Smooth muscle cell (in vitro differentiated cells): ENCODE results near the gene ORMDL2. TPM values are rescaled to one million over a fixed set of nuclear protein-coding genes. Genes with fewer than 3 reads are reported as not detected.

Experiments used
- DNase-seq: peaks from one replicate; lab custom pipeline; 2025; ENCODE audit not compliant: unreplicated experiment; lab: John Stamatoyannopoulos, UW
- H2AFZ ChIP-seq: fragments of 200-600 bp; sonication (generic); 2 replicates; pipeline ENCODE4 v1.6.0; 2016; ENCODE audit warnings: antibody characterized with exemption, low read depth, mild to moderate bottlenecking
- H3F3A ChIP-seq: fragments of 200-600 bp; sonication (generic); 2 replicates; pipeline ENCODE4 v1.6.0; 2017; ENCODE audit warnings: antibody characterized with exemption, low read depth
- H3K27ac ChIP-seq: fragments of 200-600 bp; sonication (generic); 2 replicates; pipeline ENCODE4 v1.5.1; 2016; ENCODE audit warnings: low read depth, mild to moderate bottlenecking
- H3K27me3 ChIP-seq: fragments of 200-600 bp; sonication (generic); 2 replicates; pipeline ENCODE4 v1.6.1; 2016; ENCODE audit warnings: low read depth, mild to moderate bottlenecking
- H3K36me3 ChIP-seq: fragments of 200-600 bp; sonication (generic); 2 replicates; pipeline ENCODE4 v1.5.1; 2016; ENCODE audit warnings: low read depth
- H3K4me1 ChIP-seq: fragments of 200-600 bp; sonication (generic); 2 replicates; pipeline ENCODE4 v1.5.1; 2016; ENCODE audit warnings: low read depth
- H3K4me2 ChIP-seq: fragments of 200-600 bp; sonication (generic); 2 replicates; pipeline ENCODE4 v1.6.0; 2016; ENCODE audit warnings: mild to moderate bottlenecking
- H3K4me3 ChIP-seq: fragments of 200-600 bp; sonication (generic); 2 replicates; pipeline ENCODE4 v1.5.1; 2016; ENCODE audit warnings: mild to moderate bottlenecking
- H3K79me2 ChIP-seq: fragments of 200-600 bp; sonication (generic); 2 replicates; pipeline ENCODE4 v1.6.0; 2016; ENCODE audit warnings: low read depth, mild to moderate bottlenecking
- H3K9ac ChIP-seq: fragments of 200-600 bp; sonication (generic); 2 replicates; pipeline ENCODE4 v1.6.0; 2016; ENCODE audit warnings: low read depth
- H3K9me3 ChIP-seq: fragments of 200-600 bp; sonication (generic); replicated peaks from 2 replicates; pipeline ENCODE4 v1.5.1; 2016; ENCODE audit warnings: low read depth
- H4K20me1 ChIP-seq: fragments of 200-600 bp; sonication (generic); 2 replicates; pipeline ENCODE4 v1.6.0; 2016; ENCODE audit warnings: low read depth
- CTCF ChIP-seq: fragments of 200-600 bp; sonication (generic); IDR thresholded peaks from 2 replicates; pipeline ENCODE4 v1.5.1; 2017; ENCODE audit warnings: borderline replicate concordance, mild to moderate bottlenecking, antibody characterized with exemption; ENCODE audit not compliant: insufficient read depth, poor library complexity, severe bottlenecking
- WGBS: methylation state at CpG from one replicate; pipeline ENCODE4 v1.1.7; 2016; ENCODE audit warnings: low lambda C conversion rate; 5-methylcytosine and 5-hydroxymethylcytosine counted together
- polyA plus RNA-seq: library from polyadenylated mRNA; unstranded; fragments of >200 nt; fragmentation: Nextera tagmentation; extraction: Ambion mirVana; gene quantifications from 2 replicates; pipeline ENCODE4 v1.2.1, GENCODE V29; 2016
- total RNA-seq: library from RNA; depleted of rRNA; stranded (reverse); fragments of >200 nt; gene quantifications from 2 replicates; pipeline ENCODE4 v1.2.3, GENCODE V29; 2014

Gene ORMDL2
- total and polyA plus RNA-seq, 2 experiments from 2014 or later, result 32.5 to 79.5 TPM

- Histone ChIP-seq H4K20me1 (no peaks in the 10 kb centered on the region), H3F3A (peaks cover 8% of the 10 kb centered on the region), H3K27me3 (no peaks in the 10 kb centered on the region), H3K4me3 (peak overlapping the region; percentile 85), H3K9ac (no peak overlapping the region), H3K27ac (peak overlapping the region; percentile 50), H3K4me2 (peak overlapping the region; percentile 98), H3K79me2 (peaks cover 21% of the 10 kb centered on the region), H2AFZ (no peak overlapping the region), H3K36me3 (no peaks in the 10 kb centered on the region), H3K9me3 (no peaks in the 10 kb centered on the region), H3K4me1 (peaks cover 19% of the 10 kb centered on the region)
- DNase-seq, result no peak
- 97% methylated on average over 5 of the region's 5 CpGs for WGBS
- no peak for TF ChIP-seq CTCF
Observed at GRCh38 chr12:55828357-55828756, 10.5 kb downstream of the ORMDL2 start.

GRCh38 chr12:55829967-55830600, 12.2 kb downstream of the ORMDL2 start:
- Histone ChIP-seq H3K9me3 (no peaks in the 10 kb centered on the region), H3K4me2 (peak overlapping the region; percentile 98), H3K4me1 (peaks cover 19% of the 10 kb centered on the region), H3K27me3 (no peaks in the 10 kb centered on the region), H3K27ac (peak overlapping the region; percentile 95), H4K20me1 (no peaks in the 10 kb centered on the region), H3K4me3 (peak overlapping the region; percentile 85), H3K36me3 (no peaks in the 10 kb centered on the region), H2AFZ (peak overlapping the region; percentile 70), H3K9ac (peak overlapping the region; percentile 95), H3F3A (no peaks in the 10 kb centered on the region), H3K79me2 (peaks cover 21% of the 10 kb centered on the region)
- WGBS, result under 1% methylated on average over 30 of the region's 37 CpGs
- DNase-seq, result no peak
- TF ChIP-seq CTCF, result no peak

- H3K9me3 ChIP-seq, result no peaks in the 10 kb centered on the region
- no peak for TF ChIP-seq CTCF
- peak overlapping the region; percentile 95 for H3K27ac ChIP-seq
- H3K4me1 ChIP-seq, result peaks cover 19% of the 10 kb centered on the region
- DNase-seq, result peak; percentile 39
- H3K79me2 ChIP-seq, result peaks cover 21% of the 10 kb centered on the region
- no peaks in the 10 kb centered on the region for H3K36me3 ChIP-seq
- H4K20me1 ChIP-seq, result no peaks in the 10 kb centered on the region
- H3F3A ChIP-seq, result no peaks in the 10 kb centered on the region
- no peaks in the 10 kb centered on the region for H3K27me3 ChIP-seq
- H3K4me3 ChIP-seq, result peak overlapping the region; percentile 85
- 3% methylated on average over 23 of the region's 23 CpGs for WGBS
- H3K4me2 ChIP-seq, result peak overlapping the region; percentile 98
- peak overlapping the region; percentile 70 for H2AFZ ChIP-seq
- peak overlapping the region; percentile 95 for H3K9ac ChIP-seq
Observed at GRCh38 chr12:55830601-55831446, 13.0 kb downstream of the ORMDL2 start.
